Smooth muscle cell (in vitro differentiated cells): ENCODE results near the gene PDXK. TPM values are rescaled to one million over a fixed set of nuclear protein-coding genes. Genes with fewer than 3 reads are reported as not detected.

Experiments
- DNase-seq: peaks from one replicate; lab custom pipeline; 2025; ENCODE audit not compliant: unreplicated experiment; lab: John Stamatoyannopoulos, UW
- H2AFZ ChIP-seq: fragments of 200-600 bp; sonication (generic); 2 replicates; pipeline ENCODE4 v1.6.0; 2016; ENCODE audit warnings: antibody characterized with exemption, low read depth, mild to moderate bottlenecking
- H3F3A ChIP-seq: fragments of 200-600 bp; sonication (generic); 2 replicates; pipeline ENCODE4 v1.6.0; 2017; ENCODE audit warnings: antibody characterized with exemption, low read depth
- H3K27ac ChIP-seq: fragments of 200-600 bp; sonication (generic); 2 replicates; pipeline ENCODE4 v1.5.1; 2016; ENCODE audit warnings: low read depth, mild to moderate bottlenecking
- H3K27me3 ChIP-seq: fragments of 200-600 bp; sonication (generic); 2 replicates; pipeline ENCODE4 v1.6.1; 2016; ENCODE audit warnings: low read depth, mild to moderate bottlenecking
- H3K36me3 ChIP-seq: fragments of 200-600 bp; sonication (generic); 2 replicates; pipeline ENCODE4 v1.5.1; 2016; ENCODE audit warnings: low read depth
- H3K4me1 ChIP-seq: fragments of 200-600 bp; sonication (generic); 2 replicates; pipeline ENCODE4 v1.5.1; 2016; ENCODE audit warnings: low read depth
- H3K4me2 ChIP-seq: fragments of 200-600 bp; sonication (generic); 2 replicates; pipeline ENCODE4 v1.6.0; 2016; ENCODE audit warnings: mild to moderate bottlenecking
- H3K4me3 ChIP-seq: fragments of 200-600 bp; sonication (generic); 2 replicates; pipeline ENCODE4 v1.5.1; 2016; ENCODE audit warnings: mild to moderate bottlenecking
- H3K79me2 ChIP-seq: fragments of 200-600 bp; sonication (generic); 2 replicates; pipeline ENCODE4 v1.6.0; 2016; ENCODE audit warnings: low read depth, mild to moderate bottlenecking
- H3K9ac ChIP-seq: fragments of 200-600 bp; sonication (generic); 2 replicates; pipeline ENCODE4 v1.6.0; 2016; ENCODE audit warnings: low read depth
- H3K9me3 ChIP-seq: fragments of 200-600 bp; sonication (generic); replicated peaks from 2 replicates; pipeline ENCODE4 v1.5.1; 2016; ENCODE audit warnings: low read depth
- H4K20me1 ChIP-seq: fragments of 200-600 bp; sonication (generic); 2 replicates; pipeline ENCODE4 v1.6.0; 2016; ENCODE audit warnings: low read depth
- CTCF ChIP-seq: fragments of 200-600 bp; sonication (generic); IDR thresholded peaks from 2 replicates; pipeline ENCODE4 v1.5.1; 2017; ENCODE audit warnings: borderline replicate concordance, mild to moderate bottlenecking, antibody characterized with exemption; ENCODE audit not compliant: insufficient read depth, poor library complexity, severe bottlenecking
- WGBS: methylation state at CpG from one replicate; pipeline ENCODE4 v1.1.7; 2016; ENCODE audit warnings: low lambda C conversion rate; 5-methylcytosine and 5-hydroxymethylcytosine counted together
- polyA plus RNA-seq: library from polyadenylated mRNA; unstranded; fragments of >200 nt; fragmentation: Nextera tagmentation; extraction: Ambion mirVana; gene quantifications from 2 replicates; pipeline ENCODE4 v1.2.1, GENCODE V29; 2016
- total RNA-seq: library from RNA; depleted of rRNA; stranded (reverse); fragments of >200 nt; gene quantifications from 2 replicates; pipeline ENCODE4 v1.2.3, GENCODE V29; 2014

PDXK gene
- total and polyA plus RNA-seq, 2 experiments from 2014 or later: 92.6 to 184 TPM

GRCh38 chr21:43809346-43809799 lies 90.4 kb downstream of the PDXK start:
- H3K4me2 ChIP-seq: no peak overlapping the region
- no peak for DNase-seq
- no peak overlapping the region for H3K27ac ChIP-seq
- H3F3A ChIP-seq: no peaks in the 10 kb centered on the region
- no peaks in the 10 kb centered on the region for H3K36me3 ChIP-seq
- WGBS: 83% methylated on average over 15 of the region's 16 CpGs
- H3K27me3 ChIP-seq: no peaks in the 10 kb centered on the region
- H3K4me3 ChIP-seq: no peak overlapping the region
- H3K9ac ChIP-seq: no peak overlapping the region
- no peak overlapping the region for H2AFZ ChIP-seq
- H3K4me1 ChIP-seq: no peaks in the 10 kb centered on the region
- no peaks in the 10 kb centered on the region for H3K9me3 ChIP-seq
- TF ChIP-seq CTCF: no peak
- no peaks in the 10 kb centered on the region for H4K20me1 ChIP-seq
- no peaks in the 10 kb centered on the region for H3K79me2 ChIP-seq

GRCh38 chr21:43809853-43810504 lies 91.0 kb downstream of the PDXK start:
- Histone ChIP-seq H4K20me1 (no peaks in the 10 kb centered on the region), H3K79me2 (no peaks in the 10 kb centered on the region), H3K4me2 (no peak overlapping the region), H3K4me3 (no peak overlapping the region), H3K4me1 (no peaks in the 10 kb centered on the region), H3K9me3 (no peaks in the 10 kb centered on the region), H3K36me3 (no peaks in the 10 kb centered on the region), H3K27me3 (no peaks in the 10 kb centered on the region), H2AFZ (no peak overlapping the region), H3K9ac (no peak overlapping the region), H3K27ac (no peak overlapping the region), H3F3A (no peaks in the 10 kb centered on the region)
- WGBS: 89% methylated on average over 16 of the region's 26 CpGs
- no peak for DNase-seq
- TF ChIP-seq CTCF: no peak

- H3K4me2 ChIP-seq: no peak overlapping the region
- H3K4me1 ChIP-seq: no peaks in the 10 kb centered on the region
- DNase-seq: peak; percentile 43
These were observed 91.8 kb downstream of the PDXK start for GRCh38 chr21:43810505-43811261.

More at GRCh38 chr21:43810505-43811261, 91.8 kb downstream of the PDXK start:
- Histone ChIP-seq H3F3A (no peaks in the 10 kb centered on the region), H3K9me3 (no peaks in the 10 kb centered on the region), H3K79me2 (no peaks in the 10 kb centered on the region), H2AFZ (no peak overlapping the region), H3K27ac (no peak overlapping the region), H3K36me3 (no peaks in the 10 kb centered on the region), H3K9ac (no peak overlapping the region), H4K20me1 (no peaks in the 10 kb centered on the region), H3K4me3 (no peak overlapping the region), H3K27me3 (no peaks in the 10 kb centered on the region)
- TF ChIP-seq CTCF: peak; percentile 88
- 34% methylated on average over 18 of the region's 23 CpGs for WGBS
